ENCODE results near the gene PER1. TPM values are rescaled to one million over a fixed set of nuclear protein-coding genes. Genes with fewer than 3 reads are reported as not detected.

The PER1 gene
- total RNA-seq, 1 donor, result 16.6 TPM

GRCh38 chr17:8155231-8155995 lies 3.2 kb upstream of the PER1 start:
- DNase-seq (ENCODE audit: insufficient read length, low spot score, missing footprints), result peak; percentile 17
- peak overlapping the region; percentile 92 for H3K4me2 ChIP-seq (ENCODE audit: insufficient read depth, low read length)
- H3K79me2 ChIP-seq (ENCODE audit: insufficient read depth, low read length), result peaks cover 36% of the 10 kb centered on the region
- peak overlapping the region; percentile 83 for H3K4me3 ChIP-seq (ENCODE audit: insufficient read depth, low read length)
- H2AFZ ChIP-seq (ENCODE audit: low read length), result no peak overlapping the region
- peaks cover 13% of the 10 kb centered on the region for H3K36me3 ChIP-seq (ENCODE audit: insufficient read depth, low read length)
- peaks cover 14% of the 10 kb centered on the region for H4K20me1 ChIP-seq (ENCODE audit: insufficient read depth, low read length)
- H3K27me3 ChIP-seq (ENCODE audit: insufficient read depth, low read length), result no peaks in the 10 kb centered on the region
- H3K27ac ChIP-seq (ENCODE audit: low read depth, low read length), result peak overlapping the region; percentile 100
- H3K4me1 ChIP-seq (ENCODE audit: insufficient read depth, low read length), result peaks cover 56% of the 10 kb centered on the region
- H3K9me3 ChIP-seq (ENCODE audit: low read depth, low read length), result no peaks in the 10 kb centered on the region
- TF ChIP-seq CTCF (IDR thresholded peaks at IDR 0.05; ENCODE audit: extremely low read depth, low read depth, low read length), result no peak

GRCh38 chr17:8154608-8155155 lies 2.5 kb upstream of the PER1 start:
- peak overlapping the region; percentile 100 for H3K27ac ChIP-seq (ENCODE audit: low read depth, low read length)
- no peaks in the 10 kb centered on the region for H3K27me3 ChIP-seq (ENCODE audit: insufficient read depth, low read length)
- no peak overlapping the region for H2AFZ ChIP-seq (ENCODE audit: low read length)
- peak overlapping the region; percentile 83 for H3K4me3 ChIP-seq (ENCODE audit: insufficient read depth, low read length)
- peaks cover 15% of the 10 kb centered on the region for H3K36me3 ChIP-seq (ENCODE audit: insufficient read depth, low read length)
- peak; percentile 5 for DNase-seq (ENCODE audit: insufficient read length, low spot score, missing footprints)
- peaks cover 39% of the 10 kb centered on the region for H3K79me2 ChIP-seq (ENCODE audit: insufficient read depth, low read length)
- H3K4me1 ChIP-seq (ENCODE audit: insufficient read depth, low read length), result peaks cover 56% of the 10 kb centered on the region
- TF ChIP-seq CTCF (IDR thresholded peaks at IDR 0.05; ENCODE audit: extremely low read depth, low read depth, low read length), result no peak
- H4K20me1 ChIP-seq (ENCODE audit: insufficient read depth, low read length), result peaks cover 19% of the 10 kb centered on the region
- H3K9me3 ChIP-seq (ENCODE audit: low read depth, low read length), result no peaks in the 10 kb centered on the region
- H3K4me2 ChIP-seq (ENCODE audit: insufficient read depth, low read length), result peak overlapping the region; percentile 92

- peak overlapping the region; percentile 83 for H3K4me3 ChIP-seq (ENCODE audit: insufficient read depth, low read length)
- H3K4me2 ChIP-seq (ENCODE audit: insufficient read depth, low read length), result peak overlapping the region; percentile 92
- H4K20me1 ChIP-seq (ENCODE audit: insufficient read depth, low read length), result peaks cover 18% of the 10 kb centered on the region
- no peak overlapping the region for H2AFZ ChIP-seq (ENCODE audit: low read length)
- no peak for TF ChIP-seq CTCF (IDR thresholded peaks at IDR 0.05; ENCODE audit: extremely low read depth, low read depth, low read length)
- H3K27ac ChIP-seq (ENCODE audit: low read depth, low read length), result peak overlapping the region; percentile 100
- H3K4me1 ChIP-seq (ENCODE audit: insufficient read depth, low read length), result peaks cover 56% of the 10 kb centered on the region
- H3K79me2 ChIP-seq (ENCODE audit: insufficient read depth, low read length), result peaks cover 36% of the 10 kb centered on the region
- no peaks in the 10 kb centered on the region for H3K9me3 ChIP-seq (ENCODE audit: low read depth, low read length)
- H3K36me3 ChIP-seq (ENCODE audit: insufficient read depth, low read length), result peaks cover 15% of the 10 kb centered on the region
- peak; percentile 99 for DNase-seq (ENCODE audit: insufficient read length, low spot score, missing footprints)
- H3K27me3 ChIP-seq (ENCODE audit: insufficient read depth, low read length), result no peaks in the 10 kb centered on the region
These were observed 1.9 kb upstream of the PER1 start for GRCh38 chr17:8153957-8154607.

GRCh38 chr17:8153525-8153956 lies 1.3 kb upstream of the PER1 start:
- H3K9me3 ChIP-seq (ENCODE audit: low read depth, low read length), result no peaks in the 10 kb centered on the region
- H3K4me1 ChIP-seq (ENCODE audit: insufficient read depth, low read length), result peaks cover 54% of the 10 kb centered on the region
- peak overlapping the region; percentile 92 for H3K4me2 ChIP-seq (ENCODE audit: insufficient read depth, low read length)
- TF ChIP-seq CTCF (IDR thresholded peaks at IDR 0.05; ENCODE audit: extremely low read depth, low read depth, low read length), result no peak
- no peaks in the 10 kb centered on the region for H3K27me3 ChIP-seq (ENCODE audit: insufficient read depth, low read length)
- H3K27ac ChIP-seq (ENCODE audit: low read depth, low read length), result peak overlapping the region; percentile 100
- H3K4me3 ChIP-seq (ENCODE audit: insufficient read depth, low read length), result peak overlapping the region; percentile 79
- H4K20me1 ChIP-seq (ENCODE audit: insufficient read depth, low read length), result peaks cover 19% of the 10 kb centered on the region
- H2AFZ ChIP-seq (ENCODE audit: low read length), result no peak overlapping the region
- peaks cover 36% of the 10 kb centered on the region for H3K79me2 ChIP-seq (ENCODE audit: insufficient read depth, low read length)
- DNase-seq (ENCODE audit: insufficient read length, low spot score, missing footprints), result peak; percentile 98
- H3K36me3 ChIP-seq (ENCODE audit: insufficient read depth, low read length), result peaks cover 20% of the 10 kb centered on the region
